ENCODE data around the gene ANKRD23. TPM values are rescaled to one million over a fixed set of nuclear protein-coding genes. Genes with fewer than 3 reads are reported as not detected.

ANKRD23 gene
- polyA plus RNA-seq, 3 donors = 0.22 to 2.7 (median 1.0) TPM

GRCh38 chr2:96847586-96847985, 3.8 kb upstream of the ANKRD23 start:
- 78 to 81% (median 78%) methylated on average over 10 of the region's 10 CpGs for WGBS, 3 donors
- no peak overlapping the region for H3K27ac ChIP-seq (ENCODE audit: low read depth, low read length)

GRCh38 chr2:96846825-96847224, 3.0 kb upstream of the ANKRD23 start:
- no peak overlapping the region for H3K27ac ChIP-seq (ENCODE audit: low read depth, low read length)
- WGBS, 3 donors = 87 to 95% (median 94%) methylated on average over 5 of the region's 5 CpGs

DNA sequence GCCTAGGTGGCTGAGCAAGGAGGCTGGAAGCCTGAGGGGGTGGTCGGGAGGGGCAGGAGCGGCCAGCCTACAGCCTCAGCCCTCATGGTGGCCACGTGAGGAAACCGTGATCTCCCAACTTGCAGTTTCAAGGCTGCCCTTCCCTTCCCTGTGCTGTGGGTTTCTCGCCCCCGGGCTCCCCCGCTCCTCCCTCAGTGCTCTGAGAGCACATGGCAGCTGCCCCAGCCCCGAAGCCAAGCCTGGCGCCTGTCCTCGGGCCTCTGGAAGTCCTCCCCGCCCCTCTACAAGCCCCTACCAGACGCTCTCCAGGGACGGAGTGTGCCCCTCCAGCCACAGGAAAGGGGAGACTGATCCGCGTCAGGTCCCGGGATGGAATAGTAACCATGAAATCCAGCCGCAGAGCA, 586 bp upstream of the ANKRD23 start:
- H3K27ac ChIP-seq (ENCODE audit: low read depth, low read length) = no peak overlapping the region
- 84 to 90% (median 85%) methylated on average over 16 to 17 of the region's 17 CpGs for WGBS, 3 donors

- no peak overlapping the region for H3K27ac ChIP-seq (ENCODE audit: low read depth, low read length)
- WGBS, 3 donors = 85 to 91% (median 89%) methylated on average over 7 of the region's 7 CpGs
Measured at GRCh38 chr2:96842600-96842999, 1.2 kb downstream of the ANKRD23 start.

GRCh38 chr2:96841701-96842495, 1.9 kb downstream of the ANKRD23 start:
- no peak overlapping the region for H3K27ac ChIP-seq (ENCODE audit: low read depth, low read length)
- WGBS, 3 donors = 85 to 88% (median 86%) methylated on average over 16 of the region's 16 CpGs

DNA sequence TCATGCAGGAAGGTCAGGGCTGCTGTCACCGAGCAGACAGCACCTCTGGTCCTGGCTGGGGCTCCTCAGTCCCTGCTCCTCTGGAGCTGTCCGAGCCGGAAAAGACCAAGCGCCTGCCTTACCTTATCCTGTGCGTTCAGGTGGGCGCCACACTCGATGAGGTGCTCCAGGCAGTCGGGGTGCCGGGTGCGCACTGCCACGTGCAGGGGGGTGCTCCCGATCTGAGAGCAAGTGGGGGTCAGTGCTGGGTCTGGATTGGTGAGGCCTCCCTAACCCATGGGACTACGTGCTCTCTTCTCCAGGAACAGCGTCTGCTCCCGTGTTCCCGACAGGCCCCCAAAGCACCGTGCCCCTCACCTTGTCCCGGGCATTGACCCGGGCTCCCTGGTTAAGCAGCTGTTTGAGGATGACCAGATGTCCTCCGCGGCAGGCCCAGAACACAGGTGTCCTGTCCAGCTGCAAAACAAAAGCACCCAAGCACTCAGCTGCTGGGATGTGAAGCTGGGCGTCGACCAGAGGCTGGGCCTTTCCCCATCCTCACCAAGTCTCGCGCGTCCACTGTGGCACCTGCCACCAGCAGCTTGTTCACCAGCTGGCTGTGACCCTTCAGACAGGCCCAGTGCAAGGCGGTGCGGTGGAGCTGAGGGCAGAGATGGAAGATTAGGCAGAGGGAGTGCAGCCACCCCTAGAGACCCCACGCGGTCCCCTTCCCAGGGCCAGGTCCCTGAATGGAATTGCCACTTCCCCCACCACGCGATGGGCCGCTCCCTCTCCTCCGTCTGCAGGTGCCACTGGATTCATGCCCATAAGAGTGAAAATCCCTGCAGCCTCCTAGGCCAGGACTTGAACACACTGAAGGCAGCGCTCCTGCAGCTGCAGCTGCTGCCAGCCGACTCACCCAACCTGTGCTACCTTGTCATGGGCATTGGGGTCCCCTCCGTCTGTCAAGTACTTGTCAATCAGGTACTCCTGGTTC, 3.7 kb downstream of the ANKRD23 start:
- 90% methylated on average over 37 of the region's 37 CpGs for WGBS, 3 donors
- H3K27ac ChIP-seq (ENCODE audit: low read depth, low read length) = no peak overlapping the region

DNA sequence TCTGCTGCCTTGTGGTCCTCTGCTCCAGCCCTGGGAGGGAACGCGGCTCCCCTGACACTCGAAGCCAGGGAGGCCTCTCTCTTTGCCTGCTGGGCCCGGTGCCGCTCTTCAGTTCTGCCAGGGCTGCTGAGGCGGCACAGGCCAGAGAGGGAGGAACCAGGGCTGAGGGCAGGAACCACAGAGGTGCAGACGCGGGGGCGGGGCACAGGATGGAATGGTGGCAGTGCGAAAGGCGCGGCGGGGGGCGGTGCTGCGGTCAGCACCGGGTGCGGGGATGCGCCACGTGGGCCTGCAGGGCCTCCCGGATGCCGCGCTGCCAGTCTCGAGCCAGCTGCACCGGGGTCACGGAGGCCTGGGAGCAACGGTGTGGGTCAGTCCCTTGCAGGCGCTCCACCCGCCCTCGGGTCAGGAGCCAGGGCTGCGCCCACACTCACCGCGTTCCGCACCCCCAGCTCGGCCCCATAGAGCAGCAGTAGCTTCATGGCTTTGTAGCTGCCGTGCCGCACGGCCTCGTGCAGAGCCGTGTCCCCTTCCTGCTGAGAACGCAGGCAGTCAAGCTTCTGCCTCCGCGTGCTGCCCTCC, 4.4 kb downstream of the ANKRD23 start:
- WGBS, 3 donors = 25 to 58% (median 35%) methylated on average over 33 to 42 of the region's 42 CpGs
- H3K27ac ChIP-seq (ENCODE audit: low read depth, low read length) = no peak overlapping the region

DNA sequence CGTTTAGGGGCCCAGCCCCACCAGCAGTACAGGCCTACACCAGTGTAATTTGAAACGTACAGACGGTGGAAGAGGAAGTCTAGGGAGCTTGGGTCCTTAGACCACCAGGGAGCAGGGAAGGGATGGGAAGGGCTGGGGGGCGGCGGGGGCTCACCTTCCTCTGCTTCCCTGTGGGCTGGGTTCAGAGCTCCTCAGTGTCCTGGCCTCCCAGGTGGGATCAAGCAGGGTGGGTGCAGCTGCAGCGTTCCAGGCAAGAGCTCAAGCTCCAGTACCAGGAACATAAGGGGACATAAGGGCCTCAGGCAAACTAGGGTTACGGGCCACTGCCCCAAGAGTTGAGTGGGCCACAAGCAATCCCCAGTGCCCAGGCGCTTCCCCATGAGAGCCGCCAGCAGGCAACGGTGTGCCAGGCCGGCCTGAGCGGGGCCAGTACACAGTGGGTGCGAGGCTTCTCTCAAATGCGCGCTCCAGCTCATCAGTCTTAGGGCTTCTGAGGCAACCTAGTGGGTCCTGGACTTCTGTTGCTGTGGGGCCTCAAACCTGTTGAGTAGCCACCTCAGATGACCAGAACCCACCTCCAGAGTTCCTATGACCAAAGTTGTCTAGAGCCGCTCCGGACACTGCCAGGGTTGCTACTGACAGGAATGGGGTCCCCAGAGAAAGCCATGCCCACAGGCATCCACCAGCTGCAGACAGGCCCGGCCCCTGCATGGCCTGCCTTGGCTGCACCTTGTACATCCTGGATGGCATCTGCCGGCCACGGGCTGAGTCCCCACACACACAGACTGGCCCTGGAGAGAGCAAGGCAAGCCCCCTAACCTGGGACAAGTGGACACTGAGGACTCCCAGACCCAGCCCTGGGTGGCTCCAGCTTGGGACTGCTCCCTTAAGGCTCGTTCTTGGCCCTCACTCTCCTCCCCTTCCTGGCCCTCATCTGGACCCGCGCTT, 5.2 kb downstream of the ANKRD23 start:
- H3K27ac ChIP-seq (ENCODE audit: low read depth, low read length) = no peak overlapping the region
- WGBS, 3 donors = 83 to 87% (median 87%) methylated on average over 22 to 23 of the region's 23 CpGs

- H3K27ac ChIP-seq (ENCODE audit: low read depth, low read length) = no peak overlapping the region
- WGBS, 3 donors = 88 to 94% (median 92%) methylated on average over 9 of the region's 9 CpGs
Measured at GRCh38 chr2:96837575-96837974, 6.2 kb downstream of the ANKRD23 start.

- WGBS, 3 donors = 77 to 99% (median 80%) methylated on average over 4 of the region's 4 CpGs
- no peak overlapping the region for H3K27ac ChIP-seq (ENCODE audit: low read depth, low read length)
Measured at GRCh38 chr2:96835830-96836229, 8.0 kb downstream of the ANKRD23 start.

DNA sequence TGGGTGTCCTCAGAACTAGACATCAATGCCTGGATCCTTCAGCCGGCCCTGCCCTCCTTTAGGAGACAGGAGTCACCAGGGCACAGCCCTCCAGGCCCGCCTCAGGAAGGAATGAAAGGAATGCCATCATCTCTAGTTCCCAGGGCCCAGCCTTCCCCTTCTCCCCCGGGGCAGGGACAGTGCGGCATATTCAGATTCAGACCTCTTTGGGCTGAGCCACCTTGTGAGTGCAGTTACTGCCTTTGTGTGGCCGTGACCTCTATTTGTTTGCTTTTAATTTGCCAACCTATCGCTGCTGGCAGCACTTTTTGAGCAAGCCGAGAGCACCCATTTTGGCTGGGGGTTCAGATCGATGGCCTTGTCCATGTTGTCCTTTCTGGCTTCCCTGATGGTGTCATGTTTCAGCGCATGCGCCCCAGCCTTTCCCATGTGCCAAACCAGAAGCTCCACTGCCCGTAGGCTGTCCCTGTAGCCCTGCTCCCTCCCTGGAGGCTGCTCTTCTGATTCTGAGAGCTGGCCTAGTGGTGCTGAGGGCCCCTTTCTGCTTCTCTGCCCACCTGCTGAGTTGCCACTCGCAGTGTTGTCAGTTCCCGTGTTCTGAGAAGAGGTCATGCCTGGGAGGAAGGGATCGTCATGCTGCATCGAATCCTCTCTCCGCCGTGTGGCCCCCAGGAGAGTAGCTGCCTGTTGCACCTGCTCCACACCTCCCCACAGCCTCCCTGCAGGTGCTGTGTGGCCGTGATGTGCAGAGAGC, 10.9 kb downstream of the ANKRD23 start:
- WGBS, 3 donors = 21 to 69% (median 69%) methylated on average over 18 of the region's 18 CpGs
- no peak overlapping the region for H3K27ac ChIP-seq (ENCODE audit: low read depth, low read length)

- H3K27ac ChIP-seq (ENCODE audit: low read depth, low read length) = no peak overlapping the region
- WGBS, 3 donors = 61 to 83% (median 82%) methylated on average over 11 of the region's 11 CpGs
Measured at GRCh38 chr2:96832408-96832753, 11.4 kb downstream of the ANKRD23 start.

GRCh38 chr2:96831679-96832078, 12.1 kb downstream of the ANKRD23 start:
- H3K27ac ChIP-seq (ENCODE audit: low read depth, low read length) = no peak overlapping the region

DNA sequence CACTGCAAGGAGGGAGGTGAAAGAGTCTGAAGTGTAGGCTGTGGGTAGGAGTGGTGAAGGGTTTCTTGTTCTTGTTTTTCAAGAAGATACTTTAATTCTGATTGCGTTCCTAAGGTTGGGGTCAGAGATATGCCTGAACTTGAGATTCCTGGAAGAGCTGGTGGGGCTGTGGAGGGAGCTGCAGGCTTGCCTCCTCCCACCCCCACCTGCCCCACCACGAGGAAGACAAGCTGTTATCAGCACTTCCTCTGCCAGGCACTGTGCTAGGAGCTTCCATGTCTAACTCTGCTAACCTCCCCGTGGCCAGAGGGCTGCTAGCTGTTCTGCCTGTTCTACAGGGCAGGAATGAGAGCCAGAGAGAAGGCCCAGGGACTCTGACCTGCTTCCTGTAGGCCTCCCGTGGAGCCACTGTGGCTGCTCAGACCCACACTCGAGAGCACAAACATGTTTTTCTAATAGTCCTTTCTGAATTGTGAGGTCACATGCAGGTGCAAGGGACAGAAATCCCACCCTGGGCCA, 13.7 kb downstream of the ANKRD23 start:
- WGBS, 3 donors = 63 to 67% (median 66%) methylated on average over 5 of the region's 5 CpGs
- H3K27ac ChIP-seq (ENCODE audit: low read depth, low read length) = no peak overlapping the region

More at GRCh38 chr2:96831679-96832078, 12.1 kb downstream of the ANKRD23 start:
- WGBS, 3 donors = 30 to 79% (median 75%) methylated on average over 8 to 10 of the region's 10 CpGs

- H3K27ac ChIP-seq (ENCODE audit: low read depth, low read length) = no peak overlapping the region
- WGBS, 3 donors = 94 to 97% (median 96%) methylated on average over 13 of the region's 13 CpGs
Measured at GRCh38 chr2:96828874-96829273, 14.9 kb downstream of the ANKRD23 start.

- WGBS, 3 donors = 94 to 96% (median 95%) methylated on average over 14 of the region's 14 CpGs
Measured at GRCh38 chr2:96828436-96828835, 15.4 kb downstream of the ANKRD23 start.

More at GRCh38 chr2:96828436-96828835, 15.4 kb downstream of the ANKRD23 start:
- H3K27ac ChIP-seq (ENCODE audit: low read depth, low read length) = no peak overlapping the region
